Skeletal muscle tissue (tissue), 4 donors: Measurements from ENCODE around the gene SLC25A21. TPM values are rescaled to one million over a fixed set of nuclear protein-coding genes. Genes with fewer than 3 reads are reported as not detected.

Experiments
- H3K27ac ChIP-seq: one replicate; pipeline ENCODE4 v1.7.0; 2013; ENCODE audit warnings: mild to moderate bottlenecking, low read depth, low read length, inconsistent platforms
- H3K27me3 ChIP-seq, 3 donors: one replicate each; pipeline ENCODE4 v1.7.0; 2013; ENCODE audit warnings: low read length in 3 of 3; ENCODE audit not compliant: control insufficient read depth in 3 of 3, insufficient read depth in 3 of 3
- H3K36me3 ChIP-seq, 3 donors: one replicate each; pipeline ENCODE4 v1.7.0; 2013; ENCODE audit warnings: low read length in 3 of 3; ENCODE audit not compliant: control insufficient read depth in 3 of 3, insufficient read depth in 3 of 3
- H3K4me1 ChIP-seq, 3 donors: one replicate each; pipeline ENCODE4 v1.7.0; 2013; ENCODE audit warnings: low read length in 3 of 3, mild to moderate bottlenecking in 3 of 3; ENCODE audit not compliant: control insufficient read depth in 3 of 3, insufficient read depth in 3 of 3
- H3K4me3 ChIP-seq, 3 donors: one replicate each; pipeline ENCODE4 v1.7.0; 2013; ENCODE audit warnings: low read length in 3 of 3
- H3K9ac ChIP-seq, 3 donors: one replicate each; pipeline ENCODE4 v1.7.0; 2013; ENCODE audit warnings: low read length in 3 of 3, mild to moderate bottlenecking in 3 of 3, moderate library complexity in 2 of 3, low read depth in 1 of 3
- H3K9me3 ChIP-seq, 3 donors: one replicate each; pipeline ENCODE4 v1.7.0; 2013; ENCODE audit warnings: low read length in 3 of 3; ENCODE audit not compliant: control insufficient read depth in 3 of 3
- total RNA-seq: library from RNA; depleted of rRNA; stranded (reverse); fragments of >200 nt; gene quantifications from one replicate; pipeline ENCODE4 v1.2.3, GENCODE V29; 2014
- donor health status: Osteomylitis.

Gene SLC25A21
- total RNA-seq, 1 donor from 2014 or later = 2.1 TPM

DNA sequence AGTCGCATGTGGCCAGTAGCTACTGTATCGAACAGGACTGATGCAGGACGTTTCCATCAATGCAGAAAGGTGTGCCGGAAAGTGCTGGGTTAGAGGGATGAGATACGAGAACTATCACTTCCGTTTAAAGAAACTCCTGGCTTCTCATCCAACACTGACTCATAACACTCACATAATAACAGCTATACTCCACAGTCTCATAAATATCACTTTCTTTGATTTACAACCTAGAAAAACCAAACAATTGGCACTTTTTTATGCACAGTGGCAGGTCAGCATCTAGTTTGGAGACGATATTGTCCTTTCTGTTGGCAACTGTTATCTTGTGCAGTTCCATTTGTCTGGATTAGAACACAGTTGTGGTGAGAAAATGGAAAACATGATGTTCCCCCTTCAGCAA lies 43.4 kb downstream of the SLC25A21 start:
- H3K9ac ChIP-seq = no peak overlapping the region
- no peaks in the 10 kb centered on the region for H3K27me3 ChIP-seq

GRCh38 chr14:37124614-37125013 lies 47.8 kb downstream of the SLC25A21 start:
- no peaks in the 10 kb centered on the region for H3K4me1 ChIP-seq
- no peak overlapping the region for H3K27ac ChIP-seq
- no peak overlapping the region for H3K9ac ChIP-seq
- no peaks in the 10 kb centered on the region for H3K27me3 ChIP-seq
- no peak overlapping the region for H3K4me3 ChIP-seq
- no peaks in the 10 kb centered on the region for H3K36me3 ChIP-seq
- H3K9me3 ChIP-seq = no peaks in the 10 kb centered on the region

More for the DNA sequence above, 43.4 kb downstream of the SLC25A21 start:
- H3K9me3 ChIP-seq = no peaks in the 10 kb centered on the region
- no peak overlapping the region for H3K4me3 ChIP-seq
- no peak overlapping the region for H3K27ac ChIP-seq
- H3K4me1 ChIP-seq = no peaks in the 10 kb centered on the region
- H3K36me3 ChIP-seq = no peaks in the 10 kb centered on the region

DNA sequence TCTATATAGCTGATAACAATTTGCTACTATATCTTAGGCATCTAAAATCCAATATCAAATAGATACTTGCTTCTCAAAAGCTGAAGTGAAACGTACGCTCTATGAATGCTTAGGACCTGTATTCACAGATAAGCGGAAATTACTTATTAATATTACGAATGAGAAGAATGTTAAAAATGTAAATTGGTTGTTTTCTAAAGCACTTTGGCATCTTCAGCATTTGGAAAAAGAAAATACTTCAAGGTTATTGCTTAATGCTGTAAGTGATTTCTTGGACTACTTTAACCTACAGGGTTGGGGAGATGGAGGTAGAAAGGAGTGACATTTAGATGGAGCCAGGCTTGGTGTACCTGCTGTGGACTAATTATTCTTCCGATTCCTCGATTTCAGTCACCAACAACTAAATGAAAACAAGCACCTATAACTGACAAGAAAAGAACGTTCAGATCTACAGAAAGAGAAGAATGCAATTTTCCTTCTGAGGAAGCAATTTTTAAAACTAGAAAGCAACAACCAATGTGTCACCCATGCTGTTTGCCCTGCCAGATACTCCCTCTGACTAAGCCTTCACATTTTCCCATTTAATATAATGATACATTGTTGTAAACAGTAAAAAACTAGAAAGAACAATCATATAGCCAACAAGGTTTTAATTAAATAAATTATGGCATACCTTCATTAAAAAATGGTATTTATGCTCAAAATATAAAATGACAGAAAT lies 49.3 kb downstream of the SLC25A21 start:
- Histone ChIP-seq H3K27ac (no peak overlapping the region), H3K36me3 (no peaks in the 10 kb centered on the region), H3K9me3 (no peaks in the 10 kb centered on the region), H3K4me1 (no peaks in the 10 kb centered on the region), H3K9ac (no peak overlapping the region), H3K27me3 (no peaks in the 10 kb centered on the region), H3K4me3 (no peak overlapping the region)

- no peaks in the 10 kb centered on the region for H3K4me1 ChIP-seq
Measured at GRCh38 chr14:37122288-37122687, 50.1 kb downstream of the SLC25A21 start.

DNA sequence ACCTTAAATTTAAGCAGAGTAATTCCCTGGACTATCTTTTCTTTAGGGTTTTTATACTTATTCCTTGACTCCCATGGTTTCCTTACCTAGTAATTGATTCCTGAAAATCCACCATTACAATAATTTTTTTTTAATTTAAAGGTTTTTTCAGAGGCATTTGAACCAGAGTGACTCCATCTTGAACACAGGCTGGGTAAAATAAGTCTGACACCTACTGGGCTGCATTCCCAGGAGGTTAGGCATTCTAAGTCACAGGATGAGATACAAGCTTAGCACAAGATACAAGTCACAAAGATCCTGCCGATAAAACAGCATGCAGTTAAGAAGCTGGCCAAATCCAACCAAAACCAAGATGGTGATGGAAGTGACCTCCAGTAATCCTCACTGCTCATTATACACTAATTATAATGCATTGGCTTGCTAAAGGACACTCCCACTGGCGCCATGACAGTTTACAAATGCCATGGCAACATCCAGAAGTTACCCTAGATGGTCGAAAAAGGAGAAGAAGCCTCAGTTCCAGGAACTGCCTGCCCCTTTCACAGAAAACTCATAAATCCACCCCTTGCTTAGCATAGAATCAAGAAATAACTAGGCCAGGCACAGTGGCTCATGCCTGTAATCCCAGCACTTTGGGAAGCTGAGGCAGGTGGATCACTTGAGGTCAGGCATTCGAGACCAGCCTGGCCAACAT lies 53.6 kb downstream of the SLC25A21 start:
- H3K36me3 ChIP-seq = no peaks in the 10 kb centered on the region
- H3K4me1 ChIP-seq = no peaks in the 10 kb centered on the region
- H3K9me3 ChIP-seq = no peaks in the 10 kb centered on the region
- H3K27me3 ChIP-seq = no peaks in the 10 kb centered on the region
- H3K4me3 ChIP-seq = no peak overlapping the region
- no peak overlapping the region for H3K9ac ChIP-seq
- H3K27ac ChIP-seq = no peak overlapping the region

More at GRCh38 chr14:37122288-37122687, 50.1 kb downstream of the SLC25A21 start:
- Histone ChIP-seq H3K9ac (no peak overlapping the region), H3K9me3 (no peaks in the 10 kb centered on the region), H3K36me3 (no peaks in the 10 kb centered on the region), H3K4me3 (no peak overlapping the region), H3K27ac (no peak overlapping the region), H3K27me3 (no peaks in the 10 kb centered on the region)

- Histone ChIP-seq H3K4me3 (no peak overlapping the region), H3K36me3 (no peaks in the 10 kb centered on the region), H3K4me1 (no peaks in the 10 kb centered on the region), H3K9me3 (no peaks in the 10 kb centered on the region), H3K9ac (no peak overlapping the region), H3K27ac (no peak overlapping the region), H3K27me3 (no peaks in the 10 kb centered on the region)
Measured at GRCh38 chr14:37116933-37117849, 55.2 kb downstream of the SLC25A21 start.

DNA sequence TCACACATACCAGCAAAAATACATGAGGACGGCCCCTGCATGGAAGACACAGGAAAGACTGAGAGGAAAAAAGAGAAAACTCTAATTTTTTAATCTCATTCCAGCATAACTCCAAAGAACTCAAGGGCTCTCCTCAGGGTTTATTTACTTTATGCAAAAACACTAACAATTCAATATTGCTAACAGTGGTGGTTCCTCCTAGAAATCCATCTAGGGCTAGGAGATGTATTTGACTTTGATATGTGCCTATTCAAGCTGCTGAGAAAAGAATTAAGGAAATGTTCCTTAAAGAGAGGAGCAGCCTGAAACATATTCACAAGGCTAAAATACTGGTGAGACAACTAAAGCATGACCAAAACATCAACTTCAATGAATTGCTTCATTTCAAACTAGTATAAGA lies 57.0 kb downstream of the SLC25A21 start:
- Histone ChIP-seq H3K4me3 (no peak overlapping the region), H3K4me1 (no peaks in the 10 kb centered on the region), H3K27ac (no peak overlapping the region), H3K27me3 (no peaks in the 10 kb centered on the region), H3K36me3 (no peaks in the 10 kb centered on the region), H3K9ac (no peak overlapping the region), H3K9me3 (no peaks in the 10 kb centered on the region)

GRCh38 chr14:37114559-37114958 lies 57.8 kb downstream of the SLC25A21 start:
- Histone ChIP-seq H3K27ac (no peak overlapping the region), H3K36me3 (no peaks in the 10 kb centered on the region), H3K4me1 (no peaks in the 10 kb centered on the region)

GRCh38 chr14:37114002-37114401 lies 58.4 kb downstream of the SLC25A21 start:
- no peaks in the 10 kb centered on the region for H3K9me3 ChIP-seq
- no peak overlapping the region for H3K27ac ChIP-seq
- H3K9ac ChIP-seq = no peak overlapping the region
- no peaks in the 10 kb centered on the region for H3K27me3 ChIP-seq
- no peaks in the 10 kb centered on the region for H3K36me3 ChIP-seq
- H3K4me3 ChIP-seq = no peak overlapping the region
- no peaks in the 10 kb centered on the region for H3K4me1 ChIP-seq

More at GRCh38 chr14:37114559-37114958, 57.8 kb downstream of the SLC25A21 start:
- Histone ChIP-seq H3K4me3 (no peak overlapping the region), H3K9me3 (no peaks in the 10 kb centered on the region), H3K9ac (no peak overlapping the region), H3K27me3 (no peaks in the 10 kb centered on the region)
